CD1c-positive myeloid dendritic cell (primary cell): ENCODE measurements around the gene UBAC2.
A peak's percentile ranks its signal among the peaks of the same experiment; 100 is the strongest.
"Not testable (repeated sequence)": the region's sequence is repeated elsewhere in the genome, so short reads cannot be mapped to it uniquely, and the experiment has no call there.

Experiments
- DNase-seq: peaks from one replicate; pipeline ENCODE4 v3.0.0-alpha.2; 2016; ENCODE audit errors: extremely low spot score

Gene UBAC2

GRCh38 chr13:99214731-99215130, 14.1 kb downstream of the UBAC2 start:
- DNase-seq: no peak

- DNase-seq: no peak
Observed at GRCh38 chr13:99215184-99215830, 14.7 kb downstream of the UBAC2 start.

- no peak for DNase-seq
Observed at GRCh38 chr13:99217461-99218110, 16.9 kb downstream of the UBAC2 start.

GRCh38 chr13:99218126-99218525, 17.5 kb downstream of the UBAC2 start:
- no peak for DNase-seq

- no peak for DNase-seq
Observed at GRCh38 chr13:99218545-99218944, 17.9 kb downstream of the UBAC2 start.

- peak; percentile 30 for DNase-seq
Observed at GRCh38 chr13:99218969-99219368, 18.3 kb downstream of the UBAC2 start.

- no peak for DNase-seq
Observed at GRCh38 chr13:99220199-99220935, 19.7 kb downstream of the UBAC2 start.

- DNase-seq: no peak
Observed at GRCh38 chr13:99221567-99222239, 21.0 kb downstream of the UBAC2 start.

DNA sequence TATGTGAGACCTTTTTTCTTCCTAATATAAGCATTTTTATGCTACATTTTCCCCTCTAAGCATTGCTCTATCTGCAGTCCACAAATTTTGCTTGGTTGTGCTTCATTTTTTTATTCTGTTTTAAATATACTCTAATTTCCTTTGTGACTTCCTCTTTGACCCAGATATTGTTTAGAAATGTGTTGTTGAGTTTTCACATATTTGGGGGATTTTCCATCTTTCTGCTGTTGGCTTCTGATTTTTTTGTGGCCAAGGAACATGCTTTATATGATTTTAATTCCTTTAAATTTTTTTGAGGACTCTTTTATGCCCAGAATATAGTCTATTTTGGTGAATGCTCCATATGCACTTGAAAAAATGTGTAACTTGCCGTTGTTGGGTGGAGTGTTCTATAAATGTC, 22.9 kb downstream of the UBAC2 start:
- no peak for DNase-seq

DNA sequence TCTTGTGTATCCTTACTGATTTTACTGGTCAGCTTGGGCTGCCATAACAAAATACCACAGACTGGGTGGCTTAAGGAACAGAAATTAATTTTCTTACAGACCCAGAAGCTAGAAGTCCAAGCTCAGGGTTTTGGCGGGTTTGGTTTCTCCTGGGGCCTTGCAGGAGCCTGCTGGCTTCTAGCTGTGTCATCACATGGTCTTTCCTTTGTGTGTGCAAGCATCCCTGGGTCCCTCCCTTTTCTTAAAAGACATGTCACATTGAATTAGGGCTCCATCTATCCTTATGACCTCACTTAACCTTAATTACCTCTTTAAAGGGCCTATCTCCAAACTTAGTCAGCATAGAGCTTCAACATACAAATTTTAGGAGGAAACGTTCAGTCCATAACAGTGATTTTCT, 23.4 kb downstream of the UBAC2 start:
- no peak for DNase-seq

- DNase-seq: peak; percentile 87
Observed at GRCh38 chr13:99225078-99225477, 24.4 kb downstream of the UBAC2 start.

DNA sequence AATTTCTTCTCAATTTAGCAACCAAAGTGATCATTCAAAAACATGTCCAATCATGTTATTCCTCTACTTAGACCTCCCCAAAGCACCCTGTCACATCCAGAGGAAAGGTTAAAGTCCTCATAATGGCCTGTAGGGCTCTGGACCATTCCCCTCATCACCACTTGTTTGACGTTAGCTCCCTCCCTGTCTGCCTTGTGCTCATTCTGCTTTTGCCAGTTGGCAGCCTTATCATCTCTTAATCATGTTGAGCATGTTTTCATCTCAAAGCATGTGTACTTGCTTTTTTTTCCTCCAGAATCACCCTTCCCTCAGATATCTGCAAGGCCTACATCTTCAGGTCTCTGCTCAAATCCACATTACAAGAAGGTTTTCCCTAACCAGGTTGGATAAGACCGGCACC, 25.9 kb downstream of the UBAC2 start:
- no peak for DNase-seq

DNA sequence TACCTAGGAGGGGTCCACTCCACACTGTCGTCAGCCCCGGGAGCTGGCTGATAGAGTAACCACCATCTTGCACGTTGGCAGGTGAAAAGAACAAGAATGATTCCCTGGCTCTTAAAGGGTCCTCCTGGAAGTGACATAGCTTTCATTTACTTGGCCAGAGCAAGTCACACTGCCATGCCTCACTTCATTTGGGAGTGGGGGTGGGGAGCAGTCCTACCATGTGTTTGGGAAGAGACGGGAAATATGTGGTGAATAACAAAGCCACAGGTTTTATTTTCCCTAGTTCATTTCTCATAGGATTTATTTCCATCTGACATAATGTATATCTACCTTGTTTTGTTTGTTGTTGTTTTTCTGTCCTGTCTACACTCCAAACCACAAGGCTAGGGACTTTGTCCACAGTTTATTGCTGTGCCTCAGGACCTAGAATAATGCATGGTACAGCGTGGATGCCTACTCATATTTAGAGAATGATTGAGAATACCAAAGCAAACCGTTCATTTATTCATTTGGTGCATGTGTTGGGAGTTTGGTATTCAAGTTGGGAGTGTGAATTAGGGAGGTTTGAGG, 26.8 kb downstream of the UBAC2 start:
- DNase-seq: no peak

DNA sequence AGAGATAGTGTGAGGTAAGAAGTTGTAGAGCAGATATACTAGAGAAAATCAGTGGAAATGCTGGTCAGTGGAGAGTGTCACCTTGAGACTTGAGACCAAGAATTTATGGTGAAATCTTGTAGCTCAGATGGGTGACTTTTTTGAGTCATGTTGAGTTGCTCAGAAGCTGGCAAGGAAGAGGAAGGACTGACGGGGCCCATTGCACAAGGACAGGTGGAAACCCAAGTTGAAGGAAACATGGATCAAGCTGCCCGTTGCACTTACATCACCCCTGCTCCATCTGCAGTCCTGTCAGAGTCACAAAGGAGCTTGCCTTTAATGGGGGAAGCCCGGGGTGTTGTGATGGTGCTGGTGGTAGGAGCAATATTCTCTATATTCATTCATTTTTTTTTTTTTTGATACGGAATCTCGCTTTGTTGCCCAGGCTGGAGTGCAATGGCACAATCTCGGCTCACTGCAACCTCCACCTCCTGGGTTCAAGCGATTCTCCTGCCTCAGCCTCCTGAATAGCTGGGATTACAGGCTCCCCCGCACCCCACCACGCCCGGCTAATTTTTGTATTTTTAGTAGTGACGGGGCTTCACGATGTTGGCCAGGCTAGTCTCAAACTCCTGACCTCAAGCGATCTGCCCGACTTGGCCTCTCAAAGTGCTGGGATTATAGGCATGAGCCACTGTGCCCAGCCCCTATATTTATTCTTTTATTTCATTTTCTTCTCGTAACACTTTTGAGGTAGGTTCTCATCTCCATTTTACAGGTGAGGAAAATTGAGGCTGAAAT, 27.4 kb downstream of the UBAC2 start:
- DNase-seq: peak; percentile 83

- DNase-seq: peak; percentile 57
Observed at GRCh38 chr13:99228737-99229691, 28.4 kb downstream of the UBAC2 start.

- not testable (repeated sequence) for DNase-seq
Observed at GRCh38 chr13:99230588-99230987, 29.9 kb downstream of the UBAC2 start.

GRCh38 chr13:99230991-99231390, 30.3 kb downstream of the UBAC2 start:
- DNase-seq: no peak

DNA sequence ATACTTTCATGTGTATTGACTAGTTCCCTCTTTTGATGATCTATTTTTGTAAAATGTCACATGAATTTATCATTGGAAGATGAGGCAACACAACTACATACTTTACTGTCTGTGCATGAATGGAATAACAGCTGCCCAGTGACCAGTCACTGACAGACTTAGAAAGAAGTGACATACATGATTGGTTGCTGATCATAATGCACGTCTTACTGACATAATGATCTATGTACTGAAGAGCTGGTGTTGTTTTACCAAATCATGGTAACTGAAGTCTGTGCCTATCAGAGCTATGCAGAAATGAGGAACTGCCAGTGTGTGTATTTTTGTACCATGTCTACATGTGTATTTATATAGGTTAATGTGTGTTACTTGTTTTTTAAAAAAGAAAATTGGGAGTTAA, 31.1 kb downstream of the UBAC2 start:
- DNase-seq: peak; percentile 71

- DNase-seq: no peak
Observed at GRCh38 chr13:99237981-99238662, 37.5 kb downstream of the UBAC2 start.

DNA sequence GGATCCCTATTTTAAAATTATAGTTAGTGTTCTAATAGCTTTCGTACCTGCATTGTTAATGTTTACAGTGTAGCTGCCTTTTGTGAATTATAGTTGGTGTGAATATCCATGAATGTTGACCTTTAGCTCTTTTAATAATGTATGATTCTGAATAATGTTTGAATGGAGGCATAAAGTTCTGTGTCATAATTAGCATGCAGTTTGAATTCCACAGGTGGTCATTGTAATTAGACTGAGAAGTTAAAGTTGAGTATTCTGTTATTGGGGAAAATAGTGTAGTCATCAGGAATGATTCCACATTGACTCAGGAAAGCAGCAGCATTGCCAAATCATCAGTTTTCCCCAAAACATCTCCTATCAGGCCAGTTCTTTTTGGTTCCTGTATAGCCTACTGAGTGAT, 45.4 kb downstream of the UBAC2 start:
- no peak for DNase-seq
